Left renal pelvis (tissue), 4 donors: ENCODE measurements around the gene CELA3B. TPM values are rescaled to one million over a fixed set of nuclear protein-coding genes. Genes with fewer than 3 reads are reported as not detected.
"Not testable (repeated sequence)": the region's sequence is repeated elsewhere in the genome, so short reads cannot be mapped to it uniquely, and the experiment has no call there.

Source experiments
- DNase-seq, 4 donors: peaks; one replicate each; pipeline ENCODE4 v3.0.0-alpha.2; 2013; ENCODE audit warnings: low read depth in 4 of 4, low spot score in 3 of 4
- polyA plus RNA-seq, 4 donors: library from polyadenylated mRNA; unstranded; fragments of 120-200 nt; gene quantifications; one replicate each; pipeline ENCODE4 v1.2.1, GENCODE V29; 2013; ENCODE audit not compliant: insufficient read length in 4 of 4

The CELA3B gene
- polyA plus RNA-seq, 4 donors, result not detected

DNA sequence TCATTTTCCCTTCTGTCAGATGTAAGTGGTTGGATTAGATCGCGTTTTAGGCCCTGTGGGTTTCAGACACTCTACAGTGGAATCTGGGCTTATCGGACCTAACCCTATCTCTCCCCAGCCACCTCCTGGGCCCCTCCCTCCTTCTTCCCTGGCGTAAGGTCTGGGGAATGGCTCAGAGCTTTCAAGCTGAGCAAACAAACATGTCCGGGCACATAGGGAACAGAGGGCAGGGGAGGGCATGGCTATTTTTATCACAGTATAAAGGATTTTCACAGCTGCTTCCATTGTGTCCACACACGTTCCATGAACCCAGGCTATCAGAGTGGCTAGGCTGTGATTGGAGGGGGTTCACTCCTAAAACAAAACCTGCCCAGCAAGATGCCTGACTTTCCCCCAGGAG is 2.1 kb upstream of the CELA3B start:
- not testable (repeated sequence) for DNase-seq

DNA sequence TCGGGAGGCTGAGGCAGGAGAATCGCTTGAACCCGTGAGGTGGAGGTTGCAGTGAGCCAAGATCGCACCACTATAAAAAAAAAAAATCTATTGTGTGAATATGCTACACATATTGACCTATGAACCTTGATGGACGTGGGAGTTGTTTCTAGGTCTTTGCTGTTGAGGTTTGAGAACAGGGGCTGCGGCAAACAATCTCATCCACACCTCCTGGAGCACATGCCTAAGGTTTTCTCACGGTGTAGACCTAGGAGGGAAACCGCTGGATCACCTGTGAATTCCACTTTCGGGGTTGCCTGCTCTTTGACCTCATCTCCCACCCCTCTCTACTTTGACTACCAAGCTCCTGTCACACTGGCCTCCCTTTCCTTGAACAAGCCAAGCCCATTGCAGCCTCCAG is 1.5 kb upstream of the CELA3B start:
- not testable (repeated sequence) for DNase-seq

DNA sequence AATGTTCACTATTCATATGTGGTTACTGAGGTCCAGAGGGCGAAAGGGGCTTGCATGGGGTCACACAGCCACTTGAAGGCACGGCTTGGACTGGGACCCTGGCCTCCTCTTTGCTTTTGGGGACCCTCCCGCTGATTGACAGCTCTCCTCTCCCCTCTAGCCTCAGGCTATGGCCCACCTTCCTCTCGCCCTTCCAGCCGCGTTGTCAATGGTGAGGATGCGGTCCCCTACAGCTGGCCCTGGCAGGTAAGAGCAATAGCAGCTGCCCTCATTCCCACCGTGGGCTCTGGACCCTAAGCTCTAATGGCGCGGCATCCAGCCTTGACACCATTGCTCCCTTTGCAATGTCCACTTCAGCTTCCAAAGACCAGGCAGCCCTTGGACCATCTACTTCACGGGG is 1.4 kb downstream of the CELA3B start:
- not testable (repeated sequence) for DNase-seq

DNA sequence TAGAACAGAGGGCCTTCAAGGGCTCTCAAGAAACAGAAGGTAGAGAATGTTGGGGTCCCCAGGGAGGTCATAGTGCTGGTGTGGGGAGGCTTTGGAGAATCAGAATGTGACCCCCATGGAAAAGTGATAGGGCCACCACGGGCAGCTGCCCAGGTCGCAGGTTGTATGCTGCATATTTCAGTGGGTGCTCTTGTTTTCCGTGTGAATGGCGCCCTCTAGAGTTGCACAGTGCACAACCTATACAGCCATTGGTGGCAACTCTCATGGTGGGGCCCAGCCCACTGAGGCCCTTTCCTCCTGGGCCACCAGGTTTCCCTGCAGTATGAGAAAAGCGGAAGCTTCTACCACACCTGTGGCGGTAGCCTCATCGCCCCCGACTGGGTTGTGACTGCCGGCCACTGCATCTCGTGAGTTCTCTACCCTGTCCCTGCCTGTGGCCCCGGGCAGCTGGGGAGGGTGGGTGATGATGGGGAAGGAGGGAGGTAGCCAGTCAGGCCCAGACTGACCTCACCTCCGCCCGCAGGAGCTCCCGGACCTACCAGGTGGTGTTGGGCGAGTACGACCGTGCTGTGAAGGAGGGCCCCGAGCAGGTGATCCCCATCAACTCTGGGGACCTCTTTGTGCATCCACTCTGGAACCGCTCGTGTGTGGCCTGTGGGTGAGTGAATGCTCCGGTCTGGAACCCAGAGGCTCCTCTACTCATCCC is 3.8 kb downstream of the CELA3B start:
- DNase-seq, result not testable (repeated sequence)

DNA sequence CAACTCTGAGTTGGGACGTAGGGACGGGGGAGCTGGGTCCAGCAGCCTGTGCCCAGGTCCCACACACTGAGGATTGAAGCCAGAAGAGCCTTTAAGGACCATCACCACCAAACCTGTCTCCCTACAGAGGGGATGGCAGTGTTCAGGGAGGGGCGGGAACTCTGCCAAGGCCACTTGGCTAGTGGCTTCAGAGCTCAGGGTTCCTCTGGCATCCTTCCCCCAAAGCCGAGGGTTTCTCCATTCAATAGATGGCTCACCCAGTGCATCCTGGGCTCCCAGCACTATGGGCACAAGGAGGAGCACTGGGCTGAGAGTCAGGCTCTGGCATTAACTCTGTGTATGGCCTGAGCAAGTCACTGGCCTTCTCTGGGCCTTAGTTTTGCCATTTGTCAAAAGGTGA is 4.4 kb downstream of the CELA3B start:
- DNase-seq, result not testable (repeated sequence)

DNA sequence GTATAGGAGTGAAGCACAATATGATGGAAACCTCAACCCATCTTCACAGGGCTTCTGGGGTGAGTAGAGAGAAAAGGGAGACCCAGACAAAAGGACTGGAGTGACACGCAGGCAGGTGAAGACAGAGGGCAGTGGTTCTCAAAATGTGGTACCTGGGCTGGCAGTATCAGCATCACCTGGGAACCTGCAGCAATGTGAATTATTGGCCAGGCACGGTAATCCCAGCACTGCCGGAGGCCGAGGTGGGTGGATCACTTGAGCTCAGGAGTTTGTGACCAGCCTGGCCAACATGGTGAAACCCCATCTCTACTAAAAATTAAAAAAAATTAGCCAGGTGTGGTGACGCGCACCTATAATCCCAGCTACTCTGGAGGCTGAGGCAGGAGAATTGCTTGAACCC is 5.3 kb downstream of the CELA3B start:
- not testable (repeated sequence) for DNase-seq

DNA sequence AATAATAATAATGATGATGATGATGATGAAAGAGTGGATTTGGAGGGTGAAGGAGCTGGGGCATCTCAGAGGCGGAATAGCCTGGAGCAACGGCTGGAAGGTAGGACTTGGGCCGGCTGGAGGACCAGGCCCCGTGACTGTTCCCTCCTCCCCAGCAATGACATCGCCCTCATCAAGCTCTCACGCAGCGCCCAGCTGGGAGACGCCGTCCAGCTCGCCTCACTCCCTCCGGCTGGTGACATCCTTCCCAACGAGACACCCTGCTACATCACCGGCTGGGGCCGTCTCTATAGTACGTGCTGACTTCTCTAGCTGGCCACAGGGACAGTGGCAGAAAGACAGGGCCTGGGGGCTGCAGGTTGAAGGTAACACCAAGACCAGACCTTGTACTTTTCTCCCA is 6.7 kb downstream of the CELA3B start:
- not testable (repeated sequence) for DNase-seq

DNA sequence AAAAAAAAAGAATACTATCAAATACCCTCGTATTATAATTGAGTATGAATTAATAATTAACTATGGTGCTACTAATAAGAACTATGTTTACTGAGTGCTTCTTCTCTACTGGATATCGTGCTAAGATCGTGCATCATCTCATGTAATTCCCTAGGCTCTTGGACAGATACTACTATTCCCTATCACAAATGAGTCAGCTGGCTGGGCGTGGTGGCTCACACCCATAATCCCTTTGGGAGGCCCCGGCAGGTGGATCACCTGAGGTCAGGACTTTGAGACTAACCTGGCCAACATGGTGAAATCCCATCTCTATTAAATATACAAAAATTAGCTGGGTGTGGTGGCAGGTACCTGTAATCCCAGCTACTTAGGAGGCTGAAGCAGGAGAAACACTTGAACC is 9.1 kb downstream of the CELA3B start:
- not testable (repeated sequence) for DNase-seq

DNA sequence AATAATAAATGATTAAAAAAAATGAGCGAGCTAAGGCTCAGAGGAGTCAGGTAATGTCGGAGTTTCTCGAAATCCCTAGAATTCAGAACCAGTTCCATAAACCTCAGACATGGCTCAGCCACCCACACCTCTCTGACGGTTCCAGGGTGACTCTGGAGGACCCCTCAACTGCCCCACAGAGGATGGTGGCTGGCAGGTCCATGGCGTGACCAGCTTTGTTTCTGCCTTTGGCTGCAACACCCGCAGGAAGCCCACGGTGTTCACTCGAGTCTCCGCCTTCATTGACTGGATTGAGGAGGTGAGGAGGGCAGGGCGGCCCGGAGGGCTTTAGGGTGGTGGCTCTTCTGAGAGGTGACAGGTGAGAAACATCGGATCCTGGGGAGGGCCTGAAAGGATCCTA is 9.6 kb downstream of the CELA3B start:
- DNase-seq, result not testable (repeated sequence)

DNA sequence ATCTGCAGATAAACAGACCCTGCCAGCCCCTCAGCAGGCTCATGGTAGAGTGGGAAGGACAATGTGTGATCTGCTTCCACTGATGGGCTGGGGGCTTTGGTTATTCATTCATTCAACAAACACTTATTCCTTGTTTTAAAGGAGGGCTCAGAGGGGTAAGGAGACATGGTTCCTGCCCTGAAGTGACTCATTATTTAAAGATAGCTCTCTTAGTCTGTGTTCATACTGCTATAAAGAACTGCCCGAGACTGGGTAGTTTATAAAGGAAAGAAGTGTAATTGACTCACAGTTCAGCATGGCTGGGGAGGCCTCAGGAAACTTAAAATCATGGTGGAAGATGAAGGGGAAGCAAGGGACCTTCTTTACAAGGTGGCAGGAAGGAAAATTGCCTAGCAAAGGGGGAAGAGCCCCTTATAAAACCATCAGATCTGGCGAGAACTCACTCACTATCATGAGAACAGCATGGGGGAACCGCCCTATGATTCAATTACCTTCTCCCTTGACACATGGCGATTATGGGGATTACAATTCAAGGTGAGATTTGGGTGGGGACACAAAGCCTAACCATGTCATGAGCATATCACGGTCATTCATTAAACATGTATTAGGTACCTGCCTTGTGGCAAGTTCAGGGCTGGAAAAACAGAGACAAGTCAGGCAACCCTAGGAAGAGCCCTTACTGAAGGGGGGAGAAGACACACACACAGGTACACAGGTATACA is 13.0 kb downstream of the CELA3B start:
- DNase-seq, result not testable (repeated sequence)

DNA sequence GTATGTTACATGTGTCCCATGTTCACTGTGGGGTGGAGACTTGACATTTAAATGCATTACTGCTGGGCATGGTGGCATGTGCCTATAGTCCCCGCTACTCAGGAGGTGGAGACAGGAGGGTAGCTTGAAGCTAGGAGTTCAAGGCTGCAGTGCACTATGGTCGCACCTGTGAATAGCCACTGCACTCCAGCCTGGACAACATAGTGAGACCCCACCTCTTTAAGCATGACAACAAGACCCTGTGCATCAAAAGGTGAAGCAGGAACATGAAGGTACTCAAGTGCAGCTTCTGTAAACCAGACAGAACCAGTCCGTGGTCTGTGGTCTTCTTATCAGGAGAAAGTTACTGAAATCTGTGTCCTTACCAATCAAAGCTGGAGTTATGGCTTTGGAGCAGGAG is 15.4 kb downstream of the CELA3B start:
- DNase-seq, result not testable (repeated sequence)

DNA sequence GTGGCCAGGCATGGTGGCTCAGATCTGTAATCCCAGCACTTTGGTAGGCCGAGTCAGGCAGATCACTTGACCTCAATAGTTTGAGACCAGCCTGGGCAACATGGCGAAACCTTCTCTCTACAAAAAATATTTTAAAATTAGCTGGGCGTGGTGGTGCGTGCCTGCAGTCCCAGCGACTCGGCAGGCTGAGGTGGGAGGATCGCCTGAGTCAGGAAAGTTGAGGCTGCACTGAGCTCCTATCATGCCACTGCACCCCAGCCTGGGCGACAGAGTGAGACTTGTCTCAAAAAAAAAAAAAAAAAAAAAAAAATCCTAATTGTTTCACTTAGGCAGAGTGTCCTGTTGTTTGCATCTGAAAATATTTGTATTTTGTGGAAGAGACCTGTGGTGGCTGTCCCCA is 17.9 kb downstream of the CELA3B start:
- DNase-seq, result not testable (repeated sequence)

DNA sequence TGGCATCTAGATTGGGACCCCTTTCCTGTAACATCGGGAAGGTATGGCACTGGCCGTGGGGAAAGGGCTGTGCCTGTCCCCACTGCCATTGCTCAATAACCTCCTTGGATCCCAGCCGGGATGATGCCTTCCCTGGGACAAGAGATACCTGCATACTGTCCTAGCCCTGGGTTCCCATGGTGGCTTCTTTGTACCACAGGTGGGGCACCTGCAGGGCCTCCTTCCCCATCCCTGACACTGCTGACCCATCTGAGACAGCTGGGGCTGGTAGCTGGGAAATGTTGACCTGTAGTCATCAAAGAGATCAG is 19.8 kb downstream of the CELA3B start:
- DNase-seq, result not testable (repeated sequence)

DNA sequence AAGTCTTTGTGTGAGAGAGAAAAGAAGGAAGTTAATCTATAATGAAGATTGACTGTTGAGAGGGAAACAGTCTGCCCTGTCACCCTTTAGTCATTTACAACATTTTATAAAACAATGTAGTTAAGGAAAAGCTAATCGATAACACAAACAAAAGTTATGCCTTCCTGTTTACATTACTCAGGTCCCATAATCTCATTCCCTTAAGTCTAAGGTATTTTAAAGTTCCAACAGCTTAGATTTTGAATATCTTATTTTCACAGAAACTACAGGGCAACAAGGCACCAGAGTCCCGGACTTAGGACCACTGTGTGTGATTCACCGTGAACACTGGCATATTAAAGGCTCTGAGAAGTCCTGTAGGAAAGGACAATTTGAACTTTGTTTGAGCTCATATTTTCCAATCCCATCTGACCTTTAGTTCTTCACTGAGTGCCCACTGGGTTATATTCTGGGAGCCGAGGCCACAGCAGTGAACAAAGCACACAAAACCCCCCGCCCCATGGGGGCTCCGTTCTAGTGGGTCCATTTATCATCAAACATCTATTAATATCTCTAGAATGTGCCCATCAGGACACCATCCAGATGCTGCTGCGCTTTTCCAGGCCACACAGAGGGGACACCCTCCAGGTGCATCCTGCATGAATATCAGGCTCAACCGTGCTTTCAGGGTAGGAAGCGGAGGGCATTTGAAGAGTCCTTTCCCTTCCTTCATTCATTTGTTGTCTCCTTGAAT is 21.2 kb downstream of the CELA3B start:
- not testable (repeated sequence) for DNase-seq

DNA sequence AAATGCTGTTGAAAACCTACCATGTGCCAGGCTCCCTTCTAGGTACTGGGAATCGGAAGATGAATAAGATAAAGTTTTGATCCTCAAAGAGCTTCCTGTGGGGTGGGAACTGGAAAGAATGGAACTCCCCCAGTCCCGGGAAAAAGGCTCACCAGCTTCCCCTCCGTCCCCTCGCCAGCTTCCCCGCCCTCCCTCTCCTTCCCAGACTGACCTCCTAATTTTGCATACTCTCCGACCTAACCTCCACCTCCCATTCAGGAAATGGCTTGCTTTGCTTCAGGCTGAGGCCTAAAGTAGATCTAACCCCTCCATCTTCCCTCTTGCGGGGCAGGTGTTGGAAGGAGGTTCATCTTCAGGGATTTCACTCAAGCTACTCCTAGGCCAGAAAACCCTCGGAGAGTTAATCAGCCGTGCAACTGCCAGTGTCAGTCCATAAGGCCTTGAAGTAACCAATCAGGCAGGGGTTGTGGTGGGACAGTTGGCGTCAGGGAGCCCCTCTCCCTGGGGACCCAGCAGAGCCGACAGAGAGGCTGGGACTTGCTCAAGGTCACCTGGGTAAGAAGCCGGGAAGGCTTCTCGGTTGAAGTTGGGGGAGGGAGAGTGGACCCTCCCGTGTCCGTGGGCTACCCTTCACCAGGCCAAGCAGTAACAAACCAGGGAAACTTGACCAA is 21.9 kb downstream of the CELA3B start:
- DNase-seq, result not testable (repeated sequence)

DNA sequence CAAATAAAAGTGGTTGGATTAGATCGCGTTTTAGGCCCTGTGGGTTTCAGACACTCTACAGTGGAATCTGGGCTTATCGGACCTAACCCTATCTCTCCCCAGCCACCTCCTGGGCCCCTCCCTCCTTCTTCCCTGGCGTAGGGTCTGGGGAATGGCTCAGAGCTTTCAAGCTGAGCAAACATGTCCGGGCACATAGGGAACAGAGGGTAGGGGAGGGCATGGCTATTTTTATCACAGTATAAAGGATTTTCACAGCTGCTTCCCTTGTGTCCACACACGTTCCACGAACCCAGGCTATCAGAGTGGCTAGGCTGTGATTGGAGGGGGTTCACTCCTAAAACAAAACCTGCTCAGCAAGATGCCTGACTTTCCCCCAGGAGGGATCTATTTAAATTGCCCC is 22.8 kb downstream of the CELA3B start:
- DNase-seq, result not testable (repeated sequence)

DNA sequence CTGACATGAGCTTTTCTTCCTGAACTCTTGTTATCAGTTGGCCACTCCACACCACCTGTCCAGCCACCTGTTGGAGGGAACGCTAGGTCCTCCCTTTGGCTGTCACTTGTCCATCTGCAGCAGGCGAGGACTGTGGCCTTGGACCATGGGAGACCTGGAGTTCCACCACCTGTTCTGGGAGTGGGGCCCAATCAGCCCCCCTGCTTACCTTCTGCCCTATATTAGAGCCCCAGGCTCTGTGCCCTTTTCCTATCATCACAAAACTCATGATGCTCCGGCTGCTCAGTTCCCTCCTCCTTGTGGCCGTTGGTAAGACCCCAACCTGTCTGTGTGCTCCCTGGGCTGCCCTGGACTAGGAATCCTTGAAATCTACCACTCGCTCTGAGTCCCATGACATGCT is 24.6 kb downstream of the CELA3B start, which contains the start of gene CELA3A:
CELA3A (plus strand) TSS at position 249 of the 400 bp plus-strand sequence; CDS start at position 267, 18 bp downstream.
- DNase-seq, result no peak

DNA sequence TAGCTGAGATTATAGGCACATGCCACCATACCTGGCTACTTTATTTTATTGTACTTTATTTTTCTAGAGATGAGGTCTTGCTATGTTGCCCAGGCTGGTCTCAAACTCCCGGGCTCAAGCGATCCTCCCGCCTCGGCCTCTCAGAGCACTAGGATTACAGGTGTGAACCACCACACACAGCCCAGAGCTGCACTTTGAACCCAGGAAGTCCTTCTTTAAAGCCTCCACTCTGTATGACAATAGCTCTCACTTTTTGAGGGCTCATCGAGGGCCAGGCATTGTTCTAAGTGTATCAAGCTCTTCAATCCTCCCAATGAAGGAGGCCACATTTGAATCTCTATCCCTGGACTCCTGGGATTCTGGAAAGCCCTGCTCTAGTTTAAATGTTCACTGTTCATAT is 25.6 kb downstream of the CELA3B start:
- not testable (repeated sequence) for DNase-seq

DNA sequence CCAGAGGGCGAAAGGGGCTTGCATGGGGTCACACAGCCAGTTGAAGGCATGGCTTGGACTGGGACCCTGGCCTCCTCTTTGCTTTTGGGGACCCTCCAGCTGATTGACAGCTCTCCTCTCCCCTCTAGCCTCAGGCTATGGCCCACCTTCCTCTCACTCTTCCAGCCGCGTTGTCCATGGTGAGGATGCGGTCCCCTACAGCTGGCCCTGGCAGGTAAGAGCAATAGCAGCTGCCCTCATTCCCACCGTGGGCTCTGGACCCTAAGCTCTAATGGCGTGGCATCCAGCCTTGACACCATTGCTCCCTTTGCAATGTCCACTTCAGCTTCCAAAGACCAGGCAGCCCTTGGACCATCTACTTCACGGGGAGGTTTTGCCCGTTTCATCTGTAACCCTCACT is 26.1 kb downstream of the CELA3B start:
- DNase-seq, result not testable (repeated sequence)

DNA sequence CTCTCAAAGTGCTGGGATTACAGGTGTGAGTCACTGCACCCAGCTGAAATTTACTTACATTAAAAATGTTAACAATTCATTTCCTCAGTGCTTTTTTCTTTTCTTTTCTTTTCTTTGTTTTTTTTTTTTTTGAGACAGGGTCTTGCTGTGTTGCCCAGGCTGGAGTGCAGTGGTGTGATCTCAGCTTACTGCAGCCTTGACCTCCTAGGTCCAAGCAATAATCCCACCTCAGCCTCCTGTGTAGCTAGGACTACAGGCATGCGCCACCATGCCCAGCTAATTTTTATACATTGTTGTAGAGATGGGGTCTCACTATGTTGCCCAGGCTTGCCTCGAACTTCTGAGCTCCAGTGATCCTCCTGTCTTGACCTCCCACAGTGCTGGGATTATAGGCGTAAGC is 27.1 kb downstream of the CELA3B start:
- not testable (repeated sequence) for DNase-seq
